Left ventricle myocardium inferior (tissue), 1 donor: ENCODE data around the gene ZNF410. TPM values are rescaled to one million over a fixed set of nuclear protein-coding genes. Genes with fewer than 3 reads are reported as not detected.
"Not testable (repeated sequence)": the region's sequence is repeated elsewhere in the genome, so short reads cannot be mapped to it uniquely, and the experiment has no call there.

Experiments
- DNase-seq: peaks from one replicate; pipeline ENCODE4 v3.0.0-alpha.2; 2020
- H3K27ac ChIP-seq: fragments of 200-600 bp; replicated peaks from 2 replicates; pipeline ENCODE4 v1.8.0; 2021
- H3K27me3 ChIP-seq: fragments of 200-600 bp; 2 replicates; pipeline ENCODE4 v1.8.0; 2021; ENCODE audit warnings: low read depth
- H3K36me3 ChIP-seq: fragments of 200-600 bp; 2 replicates; pipeline ENCODE4 v1.8.0; 2021
- H3K4me1 ChIP-seq: fragments of 200-600 bp; 2 replicates; pipeline ENCODE4 v1.8.0; 2021
- H3K4me3 ChIP-seq: fragments of 200-600 bp; 2 replicates; pipeline ENCODE4 v1.8.0; 2021; ENCODE audit warnings: mild to moderate bottlenecking, moderate library complexity
- H3K9me3 ChIP-seq: fragments of 200-600 bp; replicated peaks from 2 replicates; pipeline ENCODE4 v1.8.0; 2021
- intact Hi-C: fragments of 100-400 bp; cut with micrococcal nuclease; formaldehyde crosslinking; loops from one replicate; pipeline ENCODE4 v1.11.0; 2022
- total RNA-seq: library from RNA; stranded (reverse); fragmentation: NEBNext Ultra II Directional; extraction: Animal tissue kit (Norgen Biotek cat#: 25700); gene quantifications from one replicate; pipeline ENCODE4 v1.2.1, GENCODE V29; 2021
- TF ChIP-seq, protein P1 (sequence below): fragments of 200-600 bp; IDR thresholded peaks from 2 replicates; pipeline ENCODE4 v1.8.0; 2021; ENCODE audit warnings: antibody characterized with exemption, mild to moderate bottlenecking, borderline replicate concordance
- donor health status: DM: no; HTN: yes; CAD: no; lungs with severe emphysema.

Gene ZNF410
- total RNA-seq, 1 donor from 2014 or later: 16.5 TPM

DNA sequence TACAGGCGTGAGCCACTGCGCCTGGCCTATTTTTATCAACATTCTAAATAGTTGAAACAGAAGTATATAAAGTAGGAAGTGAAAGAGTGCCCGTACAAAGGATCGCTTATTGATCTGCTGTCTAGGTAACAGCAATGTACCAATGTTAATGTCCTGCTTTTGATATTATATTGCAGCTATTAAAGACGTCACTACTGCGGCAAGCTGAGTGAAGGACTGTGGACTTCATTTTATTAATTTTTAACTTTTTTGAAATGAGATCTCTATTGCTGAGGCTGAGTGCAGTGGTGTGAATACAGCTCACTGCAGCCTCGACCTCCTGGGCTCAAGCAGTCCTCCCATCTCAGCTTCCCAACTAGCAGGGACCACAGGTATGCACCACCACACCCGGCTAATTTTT, 24.2 kb upstream of the ZNF410 start:
- no peak for DNase-seq
- peaks cover 44% of the 10 kb centered on the region for H3K36me3 ChIP-seq
- TF ChIP-seq, protein P1, sequence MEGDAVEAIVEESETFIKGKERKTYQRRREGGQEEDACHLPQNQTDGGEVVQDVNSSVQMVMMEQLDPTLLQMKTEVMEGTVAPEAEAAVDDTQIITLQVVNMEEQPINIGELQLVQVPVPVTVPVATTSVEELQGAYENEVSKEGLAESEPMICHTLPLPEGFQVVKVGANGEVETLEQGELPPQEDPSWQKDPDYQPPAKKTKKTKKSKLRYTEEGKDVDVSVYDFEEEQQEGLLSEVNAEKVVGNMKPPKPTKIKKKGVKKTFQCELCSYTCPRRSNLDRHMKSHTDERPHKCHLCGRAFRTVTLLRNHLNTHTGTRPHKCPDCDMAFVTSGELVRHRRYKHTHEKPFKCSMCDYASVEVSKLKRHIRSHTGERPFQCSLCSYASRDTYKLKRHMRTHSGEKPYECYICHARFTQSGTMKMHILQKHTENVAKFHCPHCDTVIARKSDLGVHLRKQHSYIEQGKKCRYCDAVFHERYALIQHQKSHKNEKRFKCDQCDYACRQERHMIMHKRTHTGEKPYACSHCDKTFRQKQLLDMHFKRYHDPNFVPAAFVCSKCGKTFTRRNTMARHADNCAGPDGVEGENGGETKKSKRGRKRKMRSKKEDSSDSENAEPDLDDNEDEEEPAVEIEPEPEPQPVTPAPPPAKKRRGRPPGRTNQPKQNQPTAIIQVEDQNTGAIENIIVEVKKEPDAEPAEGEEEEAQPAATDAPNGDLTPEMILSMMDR: no peak

DNA sequence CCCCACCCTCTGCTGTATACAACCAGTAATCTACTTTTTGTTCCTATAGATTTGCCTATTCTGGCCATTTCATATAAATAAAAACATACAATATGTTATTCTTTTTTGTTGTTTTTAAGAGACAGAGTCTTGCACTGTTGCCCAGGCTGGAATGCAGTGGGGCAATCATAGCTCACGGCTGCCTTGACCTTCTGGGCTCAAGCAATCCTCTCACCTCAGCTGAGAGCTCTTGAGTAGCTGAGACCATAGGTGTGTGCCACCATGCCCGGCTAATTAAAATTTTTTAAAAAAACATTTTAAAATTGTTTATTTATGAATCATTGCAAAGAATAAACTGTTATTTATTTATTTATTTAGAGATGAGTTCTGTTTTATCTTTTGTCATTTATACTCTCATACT, 23.4 kb upstream of the ZNF410 start:
- H3K9me3 ChIP-seq: no peaks in the 10 kb centered on the region
- H3K27ac ChIP-seq: no peak overlapping the region
- no peaks in the 10 kb centered on the region for H3K27me3 ChIP-seq
- no peaks in the 10 kb centered on the region for H3K4me1 ChIP-seq
- DNase-seq: no peak
- TF ChIP-seq, protein P1: no peak
- no peak overlapping the region for H3K4me3 ChIP-seq
- peaks cover 47% of the 10 kb centered on the region for H3K36me3 ChIP-seq
- intact Hi-C loops: no loop called here

More for the DNA sequence above, 24.2 kb upstream of the ZNF410 start:
- H3K27me3 ChIP-seq: no peaks in the 10 kb centered on the region
- intact Hi-C loops: no loop called here
- H3K9me3 ChIP-seq: no peaks in the 10 kb centered on the region
- H3K27ac ChIP-seq: no peak overlapping the region
- no peaks in the 10 kb centered on the region for H3K4me1 ChIP-seq
- no peak overlapping the region for H3K4me3 ChIP-seq

DNA sequence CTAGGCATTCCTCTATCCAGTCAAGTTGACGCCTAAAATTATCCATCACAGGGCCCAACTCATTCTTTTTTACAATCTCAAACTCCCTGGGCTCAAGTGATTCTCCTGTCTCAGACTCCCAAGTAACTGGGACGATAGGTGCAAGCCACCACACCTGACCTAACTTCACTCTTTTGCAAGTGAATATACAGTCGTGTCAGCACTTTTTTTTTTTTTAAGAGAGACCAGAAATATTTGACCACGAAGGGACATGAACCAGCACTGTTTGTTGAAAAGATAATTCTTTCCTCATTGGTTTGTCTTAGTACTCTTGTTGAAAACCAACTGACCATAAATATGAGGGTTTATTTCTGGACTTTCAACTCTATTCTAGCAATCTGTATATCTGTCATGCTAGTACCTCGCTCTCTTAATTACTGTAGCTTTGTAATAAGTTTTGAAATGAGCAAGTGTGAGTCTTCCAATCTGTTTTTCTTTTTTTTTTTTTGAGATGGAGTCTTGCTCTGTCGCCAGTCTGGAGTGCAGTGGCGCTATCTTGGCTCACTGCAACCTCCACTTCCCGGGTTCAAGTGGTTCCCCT, 21.0 kb upstream of the ZNF410 start:
- TF ChIP-seq, protein P1: no peak
- intact Hi-C loops: no loop called here
- H3K27me3 ChIP-seq: no peaks in the 10 kb centered on the region
- no peaks in the 10 kb centered on the region for H3K4me1 ChIP-seq
- DNase-seq: no peak
- H3K27ac ChIP-seq: no peak overlapping the region
- no peak overlapping the region for H3K4me3 ChIP-seq
- H3K36me3 ChIP-seq: peaks cover 47% of the 10 kb centered on the region
- H3K9me3 ChIP-seq: no peaks in the 10 kb centered on the region

DNA sequence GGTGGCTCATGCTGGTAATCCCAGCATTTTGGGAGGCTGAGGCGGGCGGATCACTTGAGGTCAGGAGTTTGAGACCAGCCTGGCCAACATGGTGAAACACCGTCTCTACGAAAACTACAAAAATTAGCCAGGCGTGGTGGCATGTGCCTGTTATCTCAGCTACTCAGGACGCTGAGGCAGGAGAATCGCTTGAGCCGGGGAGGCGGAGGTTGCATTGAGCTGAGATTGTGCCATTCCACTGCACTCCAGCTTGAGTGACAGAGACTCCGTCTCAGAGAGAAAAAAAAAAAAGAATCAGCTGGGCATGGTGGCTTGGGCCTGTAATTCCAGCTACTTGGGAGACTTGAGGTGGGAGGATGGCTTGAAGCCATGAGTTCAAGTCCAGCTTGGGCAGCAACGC, 16.9 kb upstream of the ZNF410 start:
- intact Hi-C loops, H3K4me1 ChIP-seq, H3K27ac ChIP-seq, DNase-seq, H3K4me3 ChIP-seq, H3K27me3 ChIP-seq, H3K9me3 ChIP-seq: not testable (repeated sequence)
- peaks cover 24% of the 10 kb centered on the region for H3K36me3 ChIP-seq

DNA sequence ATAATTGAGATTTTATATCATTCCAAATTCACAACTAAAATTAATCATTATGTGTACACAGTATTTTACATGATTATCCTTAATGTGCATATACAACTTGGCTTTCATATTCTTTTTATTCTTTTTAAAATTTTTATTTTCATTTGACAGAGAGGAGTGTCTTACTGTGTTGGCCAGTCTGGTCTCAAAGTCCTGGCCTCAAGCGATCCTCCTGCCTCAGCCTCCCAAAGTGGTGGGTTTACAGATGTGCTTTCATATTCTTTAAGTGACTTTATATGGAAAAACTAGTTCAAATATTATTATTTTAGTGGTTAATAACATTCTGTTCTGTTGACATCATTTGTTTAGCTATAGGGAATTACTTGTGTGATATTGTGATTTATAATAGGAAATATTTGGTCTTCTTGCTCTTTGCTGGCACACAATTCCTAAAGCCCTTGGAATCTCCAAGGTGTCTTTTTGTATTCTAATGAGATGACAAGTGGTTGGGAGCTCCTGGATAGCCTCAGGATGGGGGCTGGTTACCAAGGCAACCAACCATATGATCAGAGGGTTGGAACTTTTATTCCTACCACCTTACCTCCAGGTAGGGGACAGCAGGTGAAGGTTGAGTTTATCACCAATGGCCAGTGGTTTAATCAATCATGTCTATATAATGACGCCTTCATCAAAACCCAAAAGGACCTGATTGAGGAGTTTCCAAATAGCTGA, 16.0 kb upstream of the ZNF410 start:
- intact Hi-C loops: no loop called here
- H3K27me3 ChIP-seq: no peaks in the 10 kb centered on the region
- H3K36me3 ChIP-seq: peaks cover 20% of the 10 kb centered on the region
- TF ChIP-seq, protein P1: no peak
- H3K4me1 ChIP-seq: no peaks in the 10 kb centered on the region
- no peak overlapping the region for H3K4me3 ChIP-seq
- DNase-seq: no peak
- no peaks in the 10 kb centered on the region for H3K9me3 ChIP-seq
- H3K27ac ChIP-seq: no peak overlapping the region

DNA sequence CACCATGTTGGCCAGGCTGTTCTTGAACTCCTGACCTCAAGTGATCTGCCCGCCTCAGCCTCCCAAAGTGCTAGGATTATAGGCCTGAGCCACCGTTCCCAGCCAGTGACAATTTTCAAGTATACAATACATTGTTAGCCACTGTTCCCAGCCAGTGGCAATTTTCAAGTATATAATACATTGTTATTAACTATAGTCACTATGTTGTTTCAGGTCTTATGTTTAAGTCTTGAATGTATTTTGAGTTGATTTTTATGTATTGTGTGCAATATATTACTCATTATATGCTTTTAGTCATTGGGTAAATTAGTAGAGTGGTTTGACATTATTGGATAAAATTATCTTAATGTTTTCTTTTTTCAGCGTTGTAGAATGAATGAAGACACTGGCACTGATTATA, 13.0 kb upstream of the ZNF410 start:
- H3K4me1 ChIP-seq: no peaks in the 10 kb centered on the region
- no peaks in the 10 kb centered on the region for H3K27me3 ChIP-seq
- intact Hi-C loops: no loop called here
- H3K36me3 ChIP-seq: peaks cover 18% of the 10 kb centered on the region
- no peak overlapping the region for H3K4me3 ChIP-seq
- TF ChIP-seq, protein P1: no peak
- no peak for DNase-seq
- H3K9me3 ChIP-seq: no peaks in the 10 kb centered on the region
- no peak overlapping the region for H3K27ac ChIP-seq
